ENCODE data around the gene C1QTNF6. TPM values are rescaled to one million over a fixed set of nuclear protein-coding genes. Genes with fewer than 3 reads are reported as not detected.

The C1QTNF6 gene
- total and polyA plus RNA-seq, 2 of the 4 experiments (the other 2 are of a cell fraction), result 1.1 to 10.9 TPM

- BruUV-seq (replicated peaks), result no TSS peak
- H2AFZ ChIP-seq (replicated peaks; ENCODE audit: low read length, poor library complexity), result peak overlapping the region; percentile 66
- peaks cover 15% of the 10 kb centered on the region for H3K9me1 ChIP-seq (ENCODE audit: insufficient read depth, low read length)
- peak overlapping the region in 1 of 2 experiments; percentile 49; a peak in 1 of 4 replicates for H4K8ac ChIP-seq (ENCODE audit: low read depth in 2 of 2, low read length in 2 of 2)
- no peak overlapping the region for H3K4me3 ChIP-seq (ENCODE audit: insufficient read depth, low read depth, low read length)
- intact Hi-C loops (cut with micrococcal nuclease), result no loop called here
- H3K23ac ChIP-seq (ENCODE audit: low read depth, low read length), result no peak overlapping the region
- dilution Hi-C loops (cut with HindIII; ENCODE audit: low sequenced_read_pairs, unreplicated experiment), result no loop called here
- CTCF ChIA-PET, result no interaction called here
- POLR2A ChIA-PET (ENCODE audit: unreplicated experiment), result no interaction called here
- H3K56ac ChIP-seq (ENCODE audit: extremely low read depth, insufficient read depth, low read length), result no peak overlapping the region
- H3K9me3 ChIP-seq (ENCODE audit: control insufficient read depth, insufficient read depth, low read length), result no peaks in the 10 kb centered on the region
- H3K79me1 ChIP-seq (ENCODE audit: low read depth in 1 of 2, low read length in 2 of 2), result peaks cover 0 to 7% of the 10 kb centered on the region in 2 experiments; a peak in 1 of 4 replicates
- H3K27ac ChIP-seq (ENCODE audit: insufficient read depth, low read length), result no peak overlapping the region
- H3K4me2 ChIP-seq (ENCODE audit: low read depth, low read length), result no peak overlapping the region
- no peak for DNase-seq
- H4K5ac ChIP-seq (ENCODE audit: low read depth, low read length), result no peak overlapping the region
- no peak for ATAC-seq (ENCODE audit: low read depth)
- peak overlapping the region; percentile 75 for H2AK9ac ChIP-seq (replicated peaks; ENCODE audit: low read depth, low read length, poor library complexity)
- no peak overlapping the region for H2BK20ac ChIP-seq (ENCODE audit: low read depth, low read length)
- H3K14ac ChIP-seq (replicated peaks; ENCODE audit: low read depth, low read length), result peak overlapping the region; percentile 17; the same call in 1 of the 2 replicates
- no peak overlapping the region for H2BK120ac ChIP-seq (ENCODE audit: low read depth, low read length)
- 73% methylated on average over 4 of the region's 14 CpGs; no CpG with 5 or more reads in 1 of the 2 experiments for WGBS, 2 experiments (ENCODE audit: extremely low coverage in 2 of 2, insufficient read length in 1 of 2)
- no peak overlapping the region for H3K18ac ChIP-seq (ENCODE audit: low read depth, low read length)
- no peak overlapping the region for H3K4ac ChIP-seq (ENCODE audit: low read depth, low read length)
- no peaks in the 10 kb centered on the region for H3K36me3 ChIP-seq (ENCODE audit: control insufficient read depth, insufficient read depth, low read length)
- no peaks in the 10 kb centered on the region; the same call in 1 of the 2 replicates for H3K27me3 ChIP-seq (ENCODE audit: control insufficient read depth, insufficient read depth, low read length)
- H4K20me1 ChIP-seq (ENCODE audit: insufficient read depth, low read length), result peaks cover 7% of the 10 kb centered on the region
- H3K4me1 ChIP-seq (ENCODE audit: control insufficient read depth, insufficient read depth, low read length), result peaks cover 22% of the 10 kb centered on the region
- no peak overlapping the region for H4K91ac ChIP-seq (ENCODE audit: insufficient read depth, low read depth, low read length)
- TF ChIP-seq CEBPB (IDR thresholded peaks at IDR 0.05; ENCODE audit: low read depth, low read length) (no peak), ELK1 (IDR thresholded peaks at IDR 0.05; ENCODE audit: borderline replicate concordance, low read depth, low read length) (no peak), BHLHE40 (IDR thresholded peaks at IDR 0.05; ENCODE audit: low read depth, low read length) (no peak), MAFK (IDR thresholded peaks at IDR 0.05; ENCODE audit: low read depth, low read length) (no peak), POLR2A (IDR thresholded peaks at IDR 0.05; ENCODE audit: low read depth, low read length) (no peak), NFE2L2 (IDR thresholded peaks at IDR 0.05; ENCODE audit: low read depth, low read length) (no peak), MAZ (IDR thresholded peaks at IDR 0.05; ENCODE audit: borderline replicate concordance, low read depth, low read length) (no peak), CHD1 (IDR thresholded peaks at IDR 0.05; ENCODE audit: low read depth, low read length) (no peak)
- TF ChIP-seq, protein P1, sequence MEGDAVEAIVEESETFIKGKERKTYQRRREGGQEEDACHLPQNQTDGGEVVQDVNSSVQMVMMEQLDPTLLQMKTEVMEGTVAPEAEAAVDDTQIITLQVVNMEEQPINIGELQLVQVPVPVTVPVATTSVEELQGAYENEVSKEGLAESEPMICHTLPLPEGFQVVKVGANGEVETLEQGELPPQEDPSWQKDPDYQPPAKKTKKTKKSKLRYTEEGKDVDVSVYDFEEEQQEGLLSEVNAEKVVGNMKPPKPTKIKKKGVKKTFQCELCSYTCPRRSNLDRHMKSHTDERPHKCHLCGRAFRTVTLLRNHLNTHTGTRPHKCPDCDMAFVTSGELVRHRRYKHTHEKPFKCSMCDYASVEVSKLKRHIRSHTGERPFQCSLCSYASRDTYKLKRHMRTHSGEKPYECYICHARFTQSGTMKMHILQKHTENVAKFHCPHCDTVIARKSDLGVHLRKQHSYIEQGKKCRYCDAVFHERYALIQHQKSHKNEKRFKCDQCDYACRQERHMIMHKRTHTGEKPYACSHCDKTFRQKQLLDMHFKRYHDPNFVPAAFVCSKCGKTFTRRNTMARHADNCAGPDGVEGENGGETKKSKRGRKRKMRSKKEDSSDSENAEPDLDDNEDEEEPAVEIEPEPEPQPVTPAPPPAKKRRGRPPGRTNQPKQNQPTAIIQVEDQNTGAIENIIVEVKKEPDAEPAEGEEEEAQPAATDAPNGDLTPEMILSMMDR (conservative IDR thresholded peaks at IDR 0.05; ENCODE audit: low read depth, low read length), result no peak
- in situ Hi-C loops (cut with MboI; ENCODE audit: low sequenced_read_pairs), result no loop called here
- no peak overlapping the region for H2BK15ac ChIP-seq (ENCODE audit: low read depth, low read length)
- peak overlapping the region; percentile 89 for H2AK5ac ChIP-seq (ENCODE audit: low read depth, low read length)
- H2BK5ac ChIP-seq (ENCODE audit: low read depth, low read length, poor library complexity, severe bottlenecking), result no peak overlapping the region
- no peak overlapping the region for H3K9ac ChIP-seq (ENCODE audit: low read depth, low read length)
Observed at GRCh38 chr22:37230673-37231405, 42.8 kb upstream of the C1QTNF6 start.
